Pancreas (tissue), 10 donors: ENCODE measurements around the gene STK38L. TPM values are rescaled to one million over a fixed set of nuclear protein-coding genes. Genes with fewer than 3 reads are reported as not detected.
A peak's percentile ranks its signal among the peaks of the same experiment; 100 is the strongest.

Experiments used
- ATAC-seq, 4 donors: fragments of 200-7000 bp; cut with Tn5 transposase; one replicate each; pipeline versions ENCODE4 v1.8.0 to v1.9.1; 2020; ENCODE audit warnings: mild to moderate bottlenecking in 4 of 4, moderate library complexity in 4 of 4
- DNase-seq, 6 donors: peaks; one replicate each; pipeline ENCODE4 v3.0.0-alpha.2; 2020
- FAIRE-seq: peaks from 2 replicates; lab custom pipeline; 2012; peaks lifted over from hg19 to GRCh38; lab: Jason Lieb, UNC
- H3K27ac ChIP-seq, 4 donors: fragments of 200-600 bp; sonication (generic); 1 replicate in 3 of 4; 2 replicates in 1 of 4; pipeline versions ENCODE4 v1.5.0 to v1.8.0; 2020
- H3K27me3 ChIP-seq, 4 donors: fragments of 200-600 bp; one replicate each; pipeline ENCODE4 v1.8.0; 2021
- H3K36me3 ChIP-seq, 3 donors: fragments of 200-600 bp; sonication (generic) in 1 of 3; one replicate each; pipeline versions ENCODE4 v1.5.0 to v1.8.0; 2020 to 2021
- H3K4me1 ChIP-seq, 3 donors: fragments of 200-600 bp; one replicate each; pipeline ENCODE4 v1.8.0; 2021
- H3K4me3 ChIP-seq, 4 donors: fragments of 200-600 bp; sonication (generic) in 2 of 4; one replicate each; pipeline versions ENCODE4 v1.5.0 to v1.8.0; 2020 to 2021
- H3K9me3 ChIP-seq, 4 donors: fragments of 200-600 bp; one replicate each; pipeline ENCODE4 v1.8.0; 2021
- WGBS, 2 donors: extraction: QIAGEN DNeasy Blood & Tissue Kit; methylation state at CpG; one replicate each; pipeline ENCODE4 v1.1.7; 2013; 5-methylcytosine and 5-hydroxymethylcytosine counted together
- intact Hi-C, 3 donors: fragments of 100-400 bp; cut with DNase I; formaldehyde crosslinking; loops; one replicate each; pipeline versions ENCODE4 v1.11.1 to v1.14.2; 2022
- polyA plus RNA-seq, 2 donors: library from polyadenylated mRNA; stranded (reverse); fragments of 200-250 nt; gene quantifications; one replicate each; pipeline ENCODE4 v1.2.3, GENCODE V29; 2013
- total RNA-seq, 6 donors: library from RNA; stranded (reverse); fragmentation: NEBNext Ultra II Directional in 4 of 6; extraction: Animal tissue kit (Norgen Biotek cat#: 25700) in 4 of 6; gene quantifications; one replicate each; pipeline versions ENCODE4 v1.2.1 to v1.2.4, GENCODE V29; 2021 to 2023
- TF ChIP-seq, protein P1 (sequence below), 4 donors: fragments of 200-600 bp; sonication (generic) in 3 of 4; IDR thresholded peaks; one replicate each; pipeline versions ENCODE4 v1.5.0 to v1.8.0; 2021; ENCODE audit warnings: antibody characterized with exemption in 4 of 4
- donor health status: healthy with polysubstance abuse.
- donor health status: DM: no; HTN: no; CAD: no; lungs with moderate emphysema.
- donor health status: DM: no; HTN: no; CAD: no.
- donor health status: control.
- donor health status: control.
- donor health status: Bipolar disorder and iron deficiency.
- donor health status: DM: yes; HTN: yes; CAD: no.
- donor health status: DM: no; HTN: no; CAD: no.
- donor health status: DM: no; HTN: no; CAD: no.
- donor health status: DM: yes; HTN: yes; CAD: no.

STK38L gene
- total and polyA plus RNA-seq, 8 donors = 6.3 to 49.9 (median 12.0) TPM

DNA sequence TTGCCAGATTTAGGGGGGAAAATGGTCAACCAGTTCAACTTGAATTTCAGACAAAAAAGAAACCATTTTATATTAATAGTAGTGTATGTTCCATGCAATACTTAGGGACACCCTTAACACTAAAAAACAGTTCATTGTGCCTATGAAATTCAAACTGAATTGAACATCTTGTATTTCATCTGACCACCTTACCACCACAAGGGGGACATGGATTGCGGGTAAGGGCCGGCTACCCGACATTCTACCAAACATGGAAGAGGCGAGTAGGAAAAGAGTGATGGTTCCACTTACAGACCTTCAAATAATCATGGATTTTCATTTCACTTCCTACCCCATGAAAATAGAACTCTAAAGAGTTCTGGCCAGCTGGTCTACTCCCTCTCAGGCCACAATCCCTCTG lies 10.3 kb upstream of the STK38L start:
- Histone ChIP-seq H3K9me3 (no peaks in the 10 kb centered on the region), H3K4me3 (no peak overlapping the region), H3K27me3 (no peaks in the 10 kb centered on the region), H3K36me3 (no peaks in the 10 kb centered on the region), H3K4me1 (no peaks in the 10 kb centered on the region), H3K27ac (no peak overlapping the region)
- DNase-seq (no peak), FAIRE-seq (no peak), ATAC-seq (no peak)
- intact Hi-C loops = no loop called here
- 93 to 97% methylated on average over 4 of the region's 4 CpGs for WGBS, 2 donors
- TF ChIP-seq, protein P1, sequence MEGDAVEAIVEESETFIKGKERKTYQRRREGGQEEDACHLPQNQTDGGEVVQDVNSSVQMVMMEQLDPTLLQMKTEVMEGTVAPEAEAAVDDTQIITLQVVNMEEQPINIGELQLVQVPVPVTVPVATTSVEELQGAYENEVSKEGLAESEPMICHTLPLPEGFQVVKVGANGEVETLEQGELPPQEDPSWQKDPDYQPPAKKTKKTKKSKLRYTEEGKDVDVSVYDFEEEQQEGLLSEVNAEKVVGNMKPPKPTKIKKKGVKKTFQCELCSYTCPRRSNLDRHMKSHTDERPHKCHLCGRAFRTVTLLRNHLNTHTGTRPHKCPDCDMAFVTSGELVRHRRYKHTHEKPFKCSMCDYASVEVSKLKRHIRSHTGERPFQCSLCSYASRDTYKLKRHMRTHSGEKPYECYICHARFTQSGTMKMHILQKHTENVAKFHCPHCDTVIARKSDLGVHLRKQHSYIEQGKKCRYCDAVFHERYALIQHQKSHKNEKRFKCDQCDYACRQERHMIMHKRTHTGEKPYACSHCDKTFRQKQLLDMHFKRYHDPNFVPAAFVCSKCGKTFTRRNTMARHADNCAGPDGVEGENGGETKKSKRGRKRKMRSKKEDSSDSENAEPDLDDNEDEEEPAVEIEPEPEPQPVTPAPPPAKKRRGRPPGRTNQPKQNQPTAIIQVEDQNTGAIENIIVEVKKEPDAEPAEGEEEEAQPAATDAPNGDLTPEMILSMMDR (IDR thresholded peaks at IDR 0.05) = no peak

DNA sequence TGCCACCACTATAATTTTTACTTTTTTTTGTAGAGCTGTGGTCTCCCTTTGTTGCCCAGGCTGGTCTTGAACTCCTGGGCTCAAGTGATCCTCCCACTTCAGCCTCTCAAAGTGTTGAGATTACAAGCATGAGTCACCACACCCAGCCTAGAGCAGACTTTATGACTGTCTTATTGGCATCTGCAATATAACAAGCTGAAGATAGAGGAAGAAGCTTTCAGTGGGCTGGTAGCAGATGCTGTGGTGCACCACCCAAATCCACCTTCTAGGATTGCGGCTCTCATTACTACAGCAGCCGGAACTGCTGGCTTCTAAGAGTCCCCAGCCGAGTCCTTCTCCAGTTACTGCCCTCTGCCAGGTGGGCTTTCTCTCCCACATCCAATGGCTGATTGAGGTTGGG lies 7.6 kb upstream of the STK38L start:
- Histone ChIP-seq H3K9me3 (no peaks in the 10 kb centered on the region), H3K36me3 (no peaks in the 10 kb centered on the region), H3K4me1 (no peaks in the 10 kb centered on the region), H3K27ac (no peak overlapping the region), H3K4me3 (no peak overlapping the region), H3K27me3 (no peaks in the 10 kb centered on the region)
- peak in 1 of 4 donors; percentile 28 for ATAC-seq
- 91 to 92% methylated on average over 3 of the region's 3 CpGs for WGBS, 2 donors
- TF ChIP-seq, protein P1 (IDR thresholded peaks at IDR 0.05) = no peak
- FAIRE-seq = no peak
- no peak for DNase-seq
- intact Hi-C loops = no loop called here

DNA sequence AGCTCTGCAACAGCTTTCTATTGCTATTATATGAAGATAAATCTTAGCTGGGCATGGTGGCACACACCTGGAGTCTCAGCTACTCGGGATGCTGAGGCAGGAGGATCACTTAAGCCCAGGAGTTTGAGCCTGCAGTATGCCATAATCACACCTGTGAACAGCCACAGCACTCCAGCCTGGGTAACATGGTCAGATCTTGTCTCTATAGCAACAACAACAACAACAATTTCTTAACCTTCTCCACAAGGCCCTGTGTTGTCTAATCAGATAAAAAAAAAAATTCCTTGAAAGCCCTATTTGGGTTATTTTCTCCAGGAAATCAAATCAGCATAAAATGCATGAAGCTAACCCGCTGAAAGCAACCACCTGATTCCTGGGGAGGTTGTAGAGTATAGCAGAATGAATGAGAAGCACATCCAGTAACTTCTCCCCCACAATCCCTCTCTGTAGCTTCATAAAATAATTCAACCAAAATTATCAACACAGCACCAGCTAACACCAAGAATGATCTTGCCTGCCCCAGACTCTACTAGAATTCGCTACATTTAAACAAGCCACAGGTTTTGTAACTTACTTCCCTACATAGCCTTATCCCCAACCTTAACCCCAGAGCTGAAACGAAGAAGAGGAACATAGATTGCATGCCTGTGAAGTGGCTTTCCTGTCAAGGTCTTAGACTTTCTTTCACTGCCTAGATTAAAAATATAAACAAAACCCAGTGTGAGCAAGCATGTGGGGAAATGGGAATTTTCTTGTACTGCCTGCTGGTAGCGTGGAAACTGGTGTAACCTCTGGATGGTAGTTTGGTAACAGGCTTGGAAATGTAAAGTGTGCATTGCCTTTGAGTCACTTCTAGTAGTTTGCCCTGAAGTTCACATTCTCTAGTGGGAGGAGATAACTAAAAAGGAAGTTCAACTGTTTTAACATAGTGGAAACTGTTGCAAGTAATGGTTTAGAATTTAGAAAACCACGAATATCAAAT lies 6.0 kb upstream of the STK38L start:
- no peak for FAIRE-seq
- H3K36me3 ChIP-seq = no peaks in the 10 kb centered on the region

DNA sequence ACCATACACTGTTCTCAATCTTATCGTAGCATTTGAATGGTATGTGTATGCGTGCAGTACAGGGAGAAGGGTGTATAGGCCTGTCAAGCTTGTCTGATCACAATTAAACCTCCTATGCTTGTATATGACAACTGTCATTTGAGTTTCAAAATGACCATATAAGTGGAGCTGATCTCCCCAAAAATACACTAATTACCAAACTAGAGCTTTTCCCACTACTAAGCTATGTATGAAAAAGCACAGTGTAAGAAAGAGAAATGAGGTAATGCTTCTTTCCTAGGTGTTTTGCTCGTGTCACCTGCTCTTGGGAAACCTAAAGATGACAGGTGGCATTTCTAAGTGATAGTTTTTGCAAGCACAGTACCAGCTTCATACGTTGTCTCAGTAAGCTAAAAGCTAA lies 1.1 kb upstream of the STK38L start:
- H3K27ac ChIP-seq = no peak overlapping the region

More for the DNA sequence above, 6.0 kb upstream of the STK38L start:
- ATAC-seq (peak in 3 of 4 donors; percentile 38 to 75 (median 59)), DNase-seq (no peak)
- H3K27ac ChIP-seq = peak overlapping the region in 1 of 4 donors; percentile 31
- TF ChIP-seq, protein P1 (IDR thresholded peaks at IDR 0.05) = no peak
- H3K9me3 ChIP-seq = no peaks in the 10 kb centered on the region
- H3K4me3 ChIP-seq = no peak overlapping the region
- no peaks in the 10 kb centered on the region for H3K27me3 ChIP-seq
- H3K4me1 ChIP-seq = no peaks in the 10 kb centered on the region
- WGBS, 2 donors = 72 to 74% methylated on average over 6 of the region's 6 CpGs
- intact Hi-C loops = no loop called here

More for the DNA sequence above, 1.1 kb upstream of the STK38L start:
- TF ChIP-seq, protein P1 (IDR thresholded peaks at IDR 0.05) = no peak
- FAIRE-seq (no peak), ATAC-seq (no peak), DNase-seq (no peak)
- peaks cover 0 to 19% (median 13%) of the 10 kb centered on the region in 3 donors for H3K4me1 ChIP-seq
- H3K4me3 ChIP-seq = no peak overlapping the region
- no peaks in the 10 kb centered on the region for H3K9me3 ChIP-seq
- no peaks in the 10 kb centered on the region for H3K36me3 ChIP-seq
- intact Hi-C loops = no loop called here
- WGBS, 2 donors = 91 to 93% methylated on average over 4 of the region's 4 CpGs
- H3K27me3 ChIP-seq = no peaks in the 10 kb centered on the region
